Activated CD8-positive, alpha-beta memory T cell treated with anti-CD3 and anti-CD28 coated beads, Interleukin-2, amount 50 U/mL, for 24 hours (primary cell): ENCODE results near the gene LAX1.
"Not testable (repeated sequence)": the region's sequence is repeated elsewhere in the genome, so short reads cannot be mapped to it uniquely, and the experiment has no call there.

ENCODE experiments used
- DNase-seq: peaks from one replicate; pipeline ENCODE4 v3.0.0-alpha.2; 2020; ENCODE audit errors: extremely low read depth

LAX1 gene

GRCh38 chr1:203769505-203770343 is 4.7 kb downstream of the LAX1 start:
- no peak for DNase-seq

GRCh38 chr1:203771901-203772301 is 6.9 kb downstream of the LAX1 start:
- no peak for DNase-seq

- DNase-seq, result no peak
These were observed 7.9 kb downstream of the LAX1 start for GRCh38 chr1:203772836-203773235.

- DNase-seq, result no peak
These were observed 11.7 kb downstream of the LAX1 start for GRCh38 chr1:203776636-203777035.

GRCh38 chr1:203777596-203777995 is 12.6 kb downstream of the LAX1 start:
- no peak for DNase-seq

- no peak for DNase-seq
These were observed 13.2 kb downstream of the LAX1 start for GRCh38 chr1:203778146-203778545.

- no peak for DNase-seq
These were observed 13.8 kb downstream of the LAX1 start for GRCh38 chr1:203778789-203779188.

GRCh38 chr1:203781962-203782361 is 17.0 kb downstream of the LAX1 start:
- DNase-seq, result no peak

- no peak for DNase-seq
These were observed 25.0 kb downstream of the LAX1 start for GRCh38 chr1:203789966-203790365.

- no peak for DNase-seq
These were observed 26.5 kb downstream of the LAX1 start for GRCh38 chr1:203791498-203791897.

GRCh38 chr1:203792486-203792885 is 27.5 kb downstream of the LAX1 start:
- DNase-seq, result no peak

GRCh38 chr1:203793561-203793960 is 28.6 kb downstream of the LAX1 start:
- not testable (repeated sequence) for DNase-seq

- DNase-seq, result no peak
These were observed 29.9 kb downstream of the LAX1 start for GRCh38 chr1:203794764-203795440.

GRCh38 chr1:203795441-203796235 is 30.7 kb downstream of the LAX1 start, which contains the start of the genes ZBED6 and ZC3H11A:
Gene ZBED6, plus strand, starts transcription at chr1:203795623. Its CDS starts 1,900 bp downstream, at chr1:203797523.
Gene ZC3H11A, plus strand, starts transcription at chr1:203795623. Its CDS starts 21,448 bp downstream, at chr1:203817071.
- DNase-seq, result peak; percentile 97

GRCh38 chr1:203796236-203796605 is 31.2 kb downstream of the LAX1 start:
- DNase-seq, result no peak

GRCh38 chr1:203797216-203797615 is 32.2 kb downstream of the LAX1 start:
- DNase-seq, result no peak

- no peak for DNase-seq
These were observed 33.1 kb downstream of the LAX1 start for GRCh38 chr1:203797948-203798655.

GRCh38 chr1:203799157-203799556 is 34.2 kb downstream of the LAX1 start:
- DNase-seq, result no peak

GRCh38 chr1:203799971-203800370 is 35.0 kb downstream of the LAX1 start:
- no peak for DNase-seq

GRCh38 chr1:203805689-203806088 is 40.7 kb downstream of the LAX1 start:
- no peak for DNase-seq

- no peak for DNase-seq
These were observed 42.2 kb downstream of the LAX1 start for GRCh38 chr1:203807196-203807595.
